Caco-2 (cell line): Measurements from ENCODE around the gene FNDC3B. TPM values are rescaled to one million over a fixed set of nuclear protein-coding genes. Genes with fewer than 3 reads are reported as not detected.

Experiments
- BruUV-seq: library from RNA; stranded (reverse); fragments of 400-500 nt; replicated peaks from 2 replicates; lab custom pipeline; 2021; lab: Mats Ljungman, UMichigan
- CTCF ChIA-PET: fragments of 300-600 bp; sonication (Branson Sonifier 250); formaldehyde crosslinking; loops from one replicate; lab custom pipeline; 2022; ENCODE audit warnings: antibody characterized with exemption; lab: Charles Lee
- POLR2A ChIA-PET: fragments of 300-600 bp; sonication (Branson Sonifier 250); formaldehyde crosslinking; loops from one replicate; lab custom pipeline; 2022; ENCODE audit warnings: antibody characterized with exemption; lab: Charles Lee
- DNase-seq, 2 experiments: peaks; one replicate each; pipeline versions ENCODE4 v3.0.0 to v3.0.0-alpha.2; 2020 to 2022
- H3K27me3 ChIP-seq: replicated peaks from 2 replicates; pipeline ENCODE4 v1.6.0; 2011; ENCODE audit warnings: low read length; ENCODE audit not compliant: control insufficient read depth, insufficient read depth
- H3K36me3 ChIP-seq: 2 replicates; pipeline ENCODE4 v1.5.1; 2011; ENCODE audit warnings: low read length; ENCODE audit not compliant: control insufficient read depth, insufficient read depth
- H3K4me1 ChIP-seq: fragments of 250-450 bp; sonication (Bioruptor Pico); 2 replicates; pipeline ENCODE4 v1.5.1; 2020; ENCODE audit warnings: mild to moderate bottlenecking
- H3K4me3 ChIP-seq: 2 replicates; pipeline ENCODE4 v1.5.1; 2011; ENCODE audit warnings: low read depth, mild to moderate bottlenecking, control low read depth, low read length
- H3K9me3 ChIP-seq: fragments of 250-450 bp; sonication (Bioruptor Pico); 2 replicates; pipeline ENCODE4 v1.5.1; 2020; ENCODE audit warnings: mild to moderate bottlenecking, moderate library complexity
- H3K27ac Mint-ChIP-seq: one replicate; pipeline ENCODE4 v1.8.0; 2022; ENCODE audit warnings: mixed read lengths; ENCODE audit not compliant: unreplicated experiment
- H3K27me3 Mint-ChIP-seq: one replicate; pipeline ENCODE4 v1.8.0; 2022; ENCODE audit warnings: mixed read lengths; ENCODE audit not compliant: insufficient read depth, unreplicated experiment
- H3K36me3 Mint-ChIP-seq: one replicate; pipeline ENCODE4 v1.8.0; 2022; ENCODE audit warnings: mild to moderate bottlenecking, mixed read lengths; ENCODE audit not compliant: insufficient read depth, unreplicated experiment
- H3K4me1 Mint-ChIP-seq: one replicate; pipeline ENCODE4 v1.8.0; 2022; ENCODE audit warnings: low read depth, mixed read lengths; ENCODE audit not compliant: unreplicated experiment
- H3K4me3 Mint-ChIP-seq: one replicate; pipeline ENCODE4 v1.8.0; 2022; ENCODE audit warnings: mild to moderate bottlenecking, moderate library complexity, mixed read lengths; ENCODE audit not compliant: unreplicated experiment
- H3K9me3 Mint-ChIP-seq: one replicate; pipeline ENCODE4 v1.8.0; 2022; ENCODE audit warnings: mixed read lengths; ENCODE audit not compliant: unreplicated experiment
- CTCF ChIP-seq, 2 experiments: fragments of 200-600 bp in 1 of 2; IDR thresholded peaks; 1 replicate in 1 of 2; 2 replicates in 1 of 2; pipeline versions ENCODE4 v1.5.1 to v1.8.0; 2011 to 2022; ENCODE audit warnings: antibody characterized with exemption in 1 of 2, control low read depth in 1 of 2, inconsistent platforms in 1 of 2, low read depth in 1 of 2, low read length in 1 of 2, mild to moderate bottlenecking in 1 of 2, moderate library complexity in 1 of 2; ENCODE audit not compliant: insufficient read depth in 1 of 2, severe bottlenecking in 1 of 2, unreplicated experiment in 1 of 2
- intact Hi-C: fragments of 100-400 bp; cut with micrococcal nuclease; formaldehyde crosslinking; loops from one replicate; pipeline ENCODE4 v1.10.0; 2022; ENCODE audit not compliant: unreplicated experiment
- total RNA-seq: library from RNA; stranded (reverse); gene quantifications from 2 replicates; pipeline ENCODE4 v1.2.3, GENCODE V29; 2022

Gene FNDC3B
- total RNA-seq, 1 experiment from 2014 or later, result 59.8 TPM

- H3K4me1 Mint-ChIP-seq, result peaks cover 9% of the 10 kb centered on the region
Observed at GRCh38 chr3:172087602-172088580, 48.5 kb downstream of the FNDC3B start.

GRCh38 chr3:172089250-172089649, 49.9 kb downstream of the FNDC3B start:
- Mint-ChIP-seq H3K36me3 (peaks cover 19% of the 10 kb centered on the region), H3K9me3 (no peaks in the 10 kb centered on the region), H3K27ac (no peak overlapping the region), H3K4me3 (no peak overlapping the region), H3K27me3 (no peaks in the 10 kb centered on the region), H3K4me1 (peaks cover 9% of the 10 kb centered on the region)
- DNase-seq, result no peak
- no TSS peak for BruUV-seq
- CTCF ChIA-PET, result no interaction called here
- H3K36me3 ChIP-seq, result no peaks in the 10 kb centered on the region
- H3K4me1 ChIP-seq, result peaks cover 26% of the 10 kb centered on the region
- POLR2A ChIA-PET, result no interaction called here
- no peaks in the 10 kb centered on the region for H3K9me3 ChIP-seq
- no peak overlapping the region for H3K4me3 ChIP-seq
- TF ChIP-seq CTCF (IDR thresholded peaks at IDR 0.05; ENCODE audit: insufficient read depth in 1 of 2, low read depth in 1 of 2, low read length in 1 of 2, severe bottlenecking in 1 of 2, unreplicated experiment in 1 of 2), result no peak
- H3K27me3 ChIP-seq, result no peaks in the 10 kb centered on the region
- intact Hi-C loops, result no loop called here

More at GRCh38 chr3:172087602-172088580, 48.5 kb downstream of the FNDC3B start:
- no TSS peak for BruUV-seq
- Histone ChIP-seq H3K9me3 (no peaks in the 10 kb centered on the region), H3K4me1 (peaks cover 37% of the 10 kb centered on the region), H3K4me3 (no peak overlapping the region), H3K27me3 (no peaks in the 10 kb centered on the region), H3K36me3 (no peaks in the 10 kb centered on the region; the same call in 1 of the 2 replicates)
- intact Hi-C loops, result no loop called here
- no peak for DNase-seq
- H3K4me3 Mint-ChIP-seq, result no peak overlapping the region
- no peak for TF ChIP-seq CTCF (IDR thresholded peaks at IDR 0.05; ENCODE audit: insufficient read depth in 1 of 2, low read depth in 1 of 2, low read length in 1 of 2, severe bottlenecking in 1 of 2, unreplicated experiment in 1 of 2)
- H3K27ac Mint-ChIP-seq, result no peak overlapping the region
- POLR2A ChIA-PET, result interaction anchor here (0.5 kb wide), 1 partner anchor 15 kb away, joined by 3 read pairs; no protein-coding TSS in a partner anchor
- H3K9me3 Mint-ChIP-seq, result no peaks in the 10 kb centered on the region
- peaks cover 26% of the 10 kb centered on the region for H3K36me3 Mint-ChIP-seq
- H3K27me3 Mint-ChIP-seq, result no peaks in the 10 kb centered on the region
- CTCF ChIA-PET, result no interaction called here

GRCh38 chr3:172090035-172090434, 50.7 kb downstream of the FNDC3B start:
- peaks cover 15% of the 10 kb centered on the region for H3K36me3 Mint-ChIP-seq
- peaks cover 28% of the 10 kb centered on the region for H3K4me1 ChIP-seq
- POLR2A ChIA-PET, result no interaction called here

More at GRCh38 chr3:172090035-172090434, 50.7 kb downstream of the FNDC3B start:
- CTCF ChIA-PET, result no interaction called here
- no peak overlapping the region for H3K4me3 Mint-ChIP-seq
- no peaks in the 10 kb centered on the region for H3K9me3 Mint-ChIP-seq
- H3K27me3 Mint-ChIP-seq, result no peaks in the 10 kb centered on the region
- TF ChIP-seq CTCF (IDR thresholded peaks at IDR 0.05; ENCODE audit: insufficient read depth in 1 of 2, low read depth in 1 of 2, low read length in 1 of 2, severe bottlenecking in 1 of 2, unreplicated experiment in 1 of 2), result no peak
- H3K4me1 Mint-ChIP-seq, result peaks cover 17% of the 10 kb centered on the region
- no peak for DNase-seq
- H3K27ac Mint-ChIP-seq, result no peak overlapping the region
- H3K9me3 ChIP-seq, result no peaks in the 10 kb centered on the region
- intact Hi-C loops, result no loop called here
- no peak overlapping the region for H3K4me3 ChIP-seq
- H3K27me3 ChIP-seq, result no peaks in the 10 kb centered on the region
- no TSS peak for BruUV-seq
- H3K36me3 ChIP-seq, result no peaks in the 10 kb centered on the region
